SU-DHL-6 (cell line): Measurements from ENCODE around the gene ELN.

Experiments
- H2AFZ ChIP-seq: fragments of 200-600 bp; sonication (generic); 2 replicates; pipeline ENCODE4 v1.6.1; 2014; ENCODE audit warnings: low read depth, mild to moderate bottlenecking, moderate library complexity, mixed read lengths, antibody characterized with exemption, low read length; ENCODE audit not compliant: severe bottlenecking
- H3F3A ChIP-seq: fragments of 200-600 bp; shearing (Covaris generic); 2 replicates; pipeline ENCODE4 v1.6.0; 2016; ENCODE audit warnings: antibody characterized with exemption, mild to moderate bottlenecking; ENCODE audit not compliant: insufficient read depth
- H3K27ac ChIP-seq: fragments of 200-600 bp; sonication (generic); 2 replicates; pipeline ENCODE4 v1.5.1; 2016; ENCODE audit warnings: low read depth, mild to moderate bottlenecking, low read length, moderate library complexity, mixed read lengths
- H3K27me3 ChIP-seq: fragments of 200-600 bp; sonication (generic), shearing (Covaris generic); 2 replicates; pipeline ENCODE4 v1.6.0; 2014; ENCODE audit warnings: mild to moderate bottlenecking, low read length
- H3K36me3 ChIP-seq: fragments of 200-600 bp; sonication (generic); 2 replicates; pipeline ENCODE4 v1.6.1; 2014; ENCODE audit warnings: mild to moderate bottlenecking, low read length, mixed read lengths
- H3K4me2 ChIP-seq: fragments of 300-600, 200-600 bp; shearing (Covaris generic), sonication (generic); 2 replicates; pipeline ENCODE4 v1.6.0; 2014; ENCODE audit warnings: low read length, low read depth, mild to moderate bottlenecking; ENCODE audit not compliant: poor library complexity, severe bottlenecking
- H3K4me3 ChIP-seq: fragments of 200-600 bp; sonication (generic); 2 replicates; pipeline ENCODE4 v1.5.1; 2014; ENCODE audit warnings: antibody characterized with exemption, low read length, mild to moderate bottlenecking, mixed read lengths; ENCODE audit not compliant: insufficient read depth, poor library complexity, severe bottlenecking
- H3K79me2 ChIP-seq: fragments of 200-600 bp; sonication (generic); 2 replicates; pipeline ENCODE4 v1.6.1; 2014; ENCODE audit warnings: mild to moderate bottlenecking, low read length, moderate library complexity; ENCODE audit not compliant: insufficient read depth
- H3K9ac ChIP-seq: fragments of 200-600 bp; sonication (generic); 2 replicates; pipeline ENCODE4 v1.7.0; 2014; ENCODE audit warnings: mild to moderate bottlenecking, low read length
- H3K9me2 ChIP-seq: fragments of 200-600 bp; sonication (generic); replicated peaks from 2 replicates; pipeline ENCODE4 v1.6.1; 2014; ENCODE audit warnings: low read length; ENCODE audit not compliant: insufficient read depth
- H3K9me3 ChIP-seq: fragments of 200-600 bp; sonication (generic); 2 replicates; pipeline ENCODE4 v1.6.1; 2014; ENCODE audit warnings: low read length, mixed read lengths; ENCODE audit not compliant: insufficient read depth
- H4K20me1 ChIP-seq: fragments of 200-600 bp; sonication (generic); 2 replicates; pipeline ENCODE4 v1.6.1; 2014; ENCODE audit warnings: low read depth, mild to moderate bottlenecking, antibody characterized with exemption, low read length, moderate library complexity, mixed read lengths
- CTCF ChIP-seq: fragments of 200-600 bp; sonication (generic); IDR thresholded peaks from one replicate; pipeline ENCODE4 v1.5.1; 2017; ENCODE audit warnings: antibody characterized with exemption, mild to moderate bottlenecking, low read length, moderate library complexity; ENCODE audit not compliant: insufficient read depth, poor library complexity, severe bottlenecking
- EZH2phosphoT487 ChIP-seq: fragments of 200-600 bp; sonication (generic), shearing (Covaris generic); conservative IDR thresholded peaks from 2 replicates; pipeline ENCODE4 v1.6.1; 2018; ENCODE audit warnings: mild to moderate bottlenecking, antibody characterized with exemption, low read length, moderate library complexity, mixed read lengths

Gene ELN

GRCh38 chr7:74012842-74013249, 15.1 kb upstream of the ELN start:
- H3K4me2 ChIP-seq = no peak overlapping the region

GRCh38 chr7:74013539-74014272, 14.3 kb upstream of the ELN start:
- H3K27ac ChIP-seq = no peak overlapping the region

More at GRCh38 chr7:74012842-74013249, 15.1 kb upstream of the ELN start:
- TF ChIP-seq CTCF = no peak
- no peak for TF ChIP-seq EZH2phosphoT487
- Histone ChIP-seq H3K36me3 (no peaks in the 10 kb centered on the region), H2AFZ (no peak overlapping the region), H3K9me2 (no peaks in the 10 kb centered on the region), H3K9me3 (no peaks in the 10 kb centered on the region), H3K4me3 (no peak overlapping the region), H3K27ac (no peak overlapping the region), H4K20me1 (no peaks in the 10 kb centered on the region), H3K9ac (no peak overlapping the region), H3F3A (no peaks in the 10 kb centered on the region), H3K79me2 (no peaks in the 10 kb centered on the region), H3K27me3 (no peaks in the 10 kb centered on the region)

GRCh38 chr7:74014931-74015330, 13.0 kb upstream of the ELN start:
- Histone ChIP-seq H3K4me2 (no peak overlapping the region), H2AFZ (no peak overlapping the region), H3K9ac (no peak overlapping the region), H4K20me1 (no peaks in the 10 kb centered on the region), H3K9me3 (no peaks in the 10 kb centered on the region), H3F3A (no peaks in the 10 kb centered on the region), H3K79me2 (no peaks in the 10 kb centered on the region), H3K36me3 (no peaks in the 10 kb centered on the region), H3K9me2 (no peaks in the 10 kb centered on the region), H3K27ac (no peak overlapping the region), H3K4me3 (no peak overlapping the region), H3K27me3 (no peaks in the 10 kb centered on the region)
- TF ChIP-seq CTCF (no peak), EZH2phosphoT487 (no peak)

More at GRCh38 chr7:74013539-74014272, 14.3 kb upstream of the ELN start:
- H3K4me2 ChIP-seq = no peak overlapping the region
- H3K9me3 ChIP-seq = no peaks in the 10 kb centered on the region
- no peak overlapping the region for H2AFZ ChIP-seq
- H3K36me3 ChIP-seq = no peaks in the 10 kb centered on the region
- no peaks in the 10 kb centered on the region for H3K79me2 ChIP-seq
- TF ChIP-seq CTCF = no peak
- no peak for TF ChIP-seq EZH2phosphoT487
- no peak overlapping the region for H3K9ac ChIP-seq
- no peaks in the 10 kb centered on the region for H4K20me1 ChIP-seq
- no peaks in the 10 kb centered on the region for H3K9me2 ChIP-seq
- no peaks in the 10 kb centered on the region for H3F3A ChIP-seq
- no peak overlapping the region for H3K4me3 ChIP-seq
- no peaks in the 10 kb centered on the region for H3K27me3 ChIP-seq
